K562 (cell line): ENCODE measurements around the gene SVBP. TPM values are rescaled to one million over a fixed set of nuclear protein-coding genes. Genes with fewer than 3 reads are reported as not detected.

ENCODE experiments used
- ATAC-seq: fragments of 200-7000 bp; cut with Tn5 transposase; 3 replicates; pipeline ENCODE4 v1.9.1; 2020; ENCODE audit warnings: moderate library complexity
- BruUV-seq: library from RNA; stranded (reverse); fragments of 400-500 nt; replicated peaks from 2 replicates; lab custom pipeline; 2021; lab: Mats Ljungman, UMichigan
- CTCF ChIA-PET: fragments of 300-600 bp; formaldehyde crosslinking; extraction: SDS; loops from one replicate; lab custom pipeline; 2021; ENCODE audit warnings: low intra/inter-chr PET ratio; lab: Yijun Ruan, JAX
- POLR2A ChIA-PET: fragments of 300-600, 350-650 bp; sonication (Branson Sonifier 250); formaldehyde crosslinking; extraction: SDS; loops from one replicate; lab custom pipeline; 2021; ENCODE audit warnings: antibody characterized with exemption, inconsistent platforms; lab: Yijun Ruan, JAX
- DNase-seq, 4 experiments: peaks; one replicate each; pipeline versions ENCODE4 v3.0.0 to v3.0.0-alpha.2; 2011 to 2018; ENCODE audit warnings: low spot score in 3 of 4, mixed read lengths in 3 of 4; ENCODE audit errors: extremely low read depth in 1 of 4
- FAIRE-seq: peaks from 2 replicates; lab custom pipeline; 2011; peaks lifted over from hg19 to GRCh38; lab: Jason Lieb, UNC
- H2AFZ ChIP-seq: 2 replicates; pipeline ENCODE4 v1.6.0; 2011; ENCODE audit warnings: low read depth, low read length, control low read depth, inconsistent platforms
- H3K27ac ChIP-seq: fragments of 200-600 bp; 3 replicates; pipeline ENCODE4 v1.8.0; 2011; ENCODE audit warnings: low read depth, mild to moderate bottlenecking, control low read depth, inconsistent platforms, low read length, moderate library complexity, mixed read lengths; ENCODE audit errors: extremely low read depth
- H3K27me3 ChIP-seq, 2 experiments: fragments of 300-600 bp in 1 of 2; 2 replicates in 1 of 2; 3 replicates in 1 of 2; pipeline versions ENCODE4 v1.6.0 to v1.8.0; 2011; ENCODE audit warnings: inconsistent platforms in 2 of 2, low read length in 2 of 2, mild to moderate bottlenecking in 1 of 2, mixed read lengths in 1 of 2, moderate library complexity in 1 of 2; ENCODE audit not compliant: control insufficient read depth in 2 of 2, insufficient read depth in 2 of 2
- H3K36me3 ChIP-seq: fragments of 300-600 bp; 3 replicates; pipeline ENCODE4 v1.8.0; 2011; ENCODE audit warnings: mild to moderate bottlenecking, low read length, inconsistent platforms; ENCODE audit not compliant: control insufficient read depth, insufficient read depth
- H3K4me1 ChIP-seq, 2 experiments: fragments of 200-600 bp in 1 of 2; replicated peaks in 1 of 2; 2 replicates in 1 of 2; 3 replicates in 1 of 2; pipeline versions ENCODE4 v1.5.1 to v1.8.0; 2011; ENCODE audit warnings: inconsistent platforms in 2 of 2, low read length in 2 of 2, mild to moderate bottlenecking in 1 of 2, mixed read lengths in 1 of 2, moderate library complexity in 1 of 2; ENCODE audit not compliant: control insufficient read depth in 2 of 2, insufficient read depth in 2 of 2
- H3K4me2 ChIP-seq: 2 replicates; pipeline ENCODE4 v1.6.1; 2011; ENCODE audit warnings: low read length, control low read depth, inconsistent platforms, mixed read lengths; ENCODE audit not compliant: insufficient read depth
- H3K4me3 ChIP-seq: fragments of 200-600 bp; sonication (generic), shearing (Covaris generic); 2 replicates; pipeline ENCODE4 v1.5.1; 2016; ENCODE audit warnings: control low read depth, inconsistent platforms
- H3K79me2 ChIP-seq: fragments of 200-600 bp; 3 replicates; pipeline ENCODE4 v1.8.0; 2011; ENCODE audit warnings: low read length, inconsistent platforms; ENCODE audit not compliant: control insufficient read depth, insufficient read depth
- H3K9ac ChIP-seq, 2 experiments: 2 replicates each; pipeline versions ENCODE4 v1.6.0 to v1.6.1; 2011; ENCODE audit warnings: low read depth in 2 of 2, low read length in 2 of 2, control low read depth in 1 of 2, inconsistent platforms in 1 of 2, mild to moderate bottlenecking in 1 of 2, mixed read lengths in 1 of 2; ENCODE audit not compliant: insufficient read depth in 1 of 2
- H3K9me1 ChIP-seq: one replicate; pipeline ENCODE4 v1.6.0; 2011; ENCODE audit warnings: inconsistent platforms, mild to moderate bottlenecking, low read length, moderate library complexity; ENCODE audit not compliant: control insufficient read depth, insufficient read depth
- H3K9me3 ChIP-seq: replicated peaks from 2 replicates; pipeline ENCODE4 v1.5.1; 2011; ENCODE audit warnings: low read depth, low read length, inconsistent platforms; ENCODE audit not compliant: control insufficient read depth, insufficient read depth
- H4K20me1 ChIP-seq: replicated peaks from 2 replicates; pipeline ENCODE4 v1.6.1; 2011; ENCODE audit warnings: low read length, inconsistent platforms, mixed read lengths; ENCODE audit not compliant: control insufficient read depth, insufficient read depth
- CUX1 ChIP-seq: fragments of 200-800 bp; sonication (Bioruptor generic); IDR thresholded peaks from 2 replicates; pipeline ENCODE4 v1.6.1; 2016; ENCODE audit warnings: missing genetic modification characterization, missing compliant biosample characterization
- GATAD2B ChIP-seq: fragments of 450-650 bp; IDR thresholded peaks from 2 replicates; pipeline ENCODE4 v1.6.1; 2017; ENCODE audit warnings: mild to moderate bottlenecking, borderline replicate concordance
- HDAC1 ChIP-seq, 2 experiments: fragments of 450-650 bp; IDR thresholded peaks; 2 replicates each; pipeline ENCODE4 v1.6.1; 2016 to 2017; ENCODE audit warnings: inconsistent platforms in 1 of 2, mild to moderate bottlenecking in 1 of 2, moderate library complexity in 1 of 2
- KLF6 ChIP-seq: fragments of 250-450 bp; sonication (Bioruptor Pico); IDR thresholded peaks from 2 replicates; pipeline ENCODE4 v1.4.0; 2020; ENCODE audit warnings: mild to moderate bottlenecking, moderate library complexity, borderline replicate concordance
- NCOA6 ChIP-seq: fragments of 450-650 bp; IDR thresholded peaks from 2 replicates; pipeline ENCODE4 v1.6.1; 2017; ENCODE audit warnings: mild to moderate bottlenecking
- PPARD ChIP-seq: fragments of 250-450 bp; sonication (Bioruptor Pico); IDR thresholded peaks from 2 replicates; pipeline ENCODE4 v1.8.0; 2022; ENCODE audit warnings: inconsistent platforms, mild to moderate bottlenecking, moderate library complexity
- in situ Hi-C: fragments of 300-500 bp; cut with MboI; formaldehyde crosslinking; loops from 4 replicates; pipeline ENCODE4 v1.15.0; 2018; ENCODE audit warnings: inconsistent platforms, mixed read lengths
- intact Hi-C: fragments of 100-400 bp; cut with micrococcal nuclease; formaldehyde crosslinking; loops from 2 replicates; pipeline ENCODE4 v1.14.2; 2022
- polyA plus RNA-seq, 8 experiments: library from polyadenylated mRNA; depleted of rRNA in 4 of 8; stranded (reverse) in 5 of 8; unstranded in 3 of 8; fragments of >200 nt; fragmentation: Nextera tagmentation in 2 of 8; fragmentation: Illumina TruSeq in 1 of 8; extraction: Ambion mirVana in 2 of 8; extraction: Trizol in 1 of 8; gene quantifications; 2 replicates each; pipeline versions ENCODE4 v1.2.1 to v1.2.3, GENCODE V29; 2011 to 2014; ENCODE audit warnings: inconsistent platforms in 1 of 8, missing spikeins in 1 of 8
- total RNA-seq, 7 experiments: library from RNA; depleted of rRNA in 6 of 7; stranded (reverse); fragments of >200 nt in 6 of 7; fragmentation: Illumina TruSeq in 2 of 7; extraction: Trizol in 2 of 7; gene quantifications; 2 replicates each; pipeline versions ENCODE4 v1.2.1 to v1.2.3, GENCODE V29; 2011 to 2021; ENCODE audit warnings: low replicate concordance in 1 of 7
- TF ChIP-seq, protein P1 (sequence below): IDR thresholded peaks from 2 replicates; pipeline ENCODE4 v1.6.1; 2011; ENCODE audit warnings: borderline replicate concordance, low read depth, mild to moderate bottlenecking, moderate library complexity, low read length; ENCODE audit not compliant: insufficient read depth, poor library complexity, severe bottlenecking
- TF ChIP-seq, protein P2 (sequence below), 2 experiments: IDR thresholded peaks; 2 replicates each; pipeline ENCODE4 v1.6.1; 2011; ENCODE audit warnings: borderline replicate concordance in 1 of 2, control low read depth in 1 of 2, low read depth in 1 of 2, low read length in 1 of 2, mild to moderate bottlenecking in 1 of 2, mixed read lengths in 1 of 2, moderate library complexity in 1 of 2; ENCODE audit not compliant: insufficient read depth in 1 of 2, insufficient read length in 1 of 2, poor library complexity in 1 of 2, severe bottlenecking in 1 of 2; ENCODE audit errors: extremely low read depth in 1 of 2
- TF ChIP-seq, protein P3 (sequence below): fragments of 450-650 bp; IDR thresholded peaks from 2 replicates; pipeline ENCODE4 v1.6.1; 2018; ENCODE audit not compliant: partially characterized antibody

The SVBP gene
- total and polyA plus RNA-seq, 9 of the 15 experiments (the other 6 are each of a cell fraction or from before 2014, with no cell fraction given) = 31.7 to 49.7 (median 40.0) TPM

- ATAC-seq (no peak), FAIRE-seq (no peak), DNase-seq (no peak)
- Histone ChIP-seq H2AFZ (no peak overlapping the region), H3K9me1 (no peaks in the 10 kb centered on the region), H3K4me3 (no peak overlapping the region), H3K79me2 (no peaks in the 10 kb centered on the region), H3K4me1 (no peaks in the 10 kb centered on the region), H3K27ac (no peak overlapping the region), H4K20me1 (no peaks in the 10 kb centered on the region), H3K36me3 (peaks cover 14% of the 10 kb centered on the region; the same call in 2 of the 3 replicates), H3K9ac (no peak overlapping the region), H3K9me3 (no peaks in the 10 kb centered on the region), H3K27me3 (no peaks in the 10 kb centered on the region), H3K4me2 (no peak overlapping the region)
- ChIA-PET POLR2A (interaction anchor here (1.0 to 3.3 kb wide), 4 partner anchors 10 to 37 kb away, joined by 3 to 22 read pairs (median 4); partner anchors contain the start of genes ERMAP and SVBP), CTCF (no interaction called here)
- no TSS peak for BruUV-seq
- intact Hi-C loops (no loop called here), in situ Hi-C loops (no loop called here)
- TF ChIP-seq HDAC1 (IDR thresholded peaks at IDR 0.05) = no peak
- TF ChIP-seq, protein P1, sequence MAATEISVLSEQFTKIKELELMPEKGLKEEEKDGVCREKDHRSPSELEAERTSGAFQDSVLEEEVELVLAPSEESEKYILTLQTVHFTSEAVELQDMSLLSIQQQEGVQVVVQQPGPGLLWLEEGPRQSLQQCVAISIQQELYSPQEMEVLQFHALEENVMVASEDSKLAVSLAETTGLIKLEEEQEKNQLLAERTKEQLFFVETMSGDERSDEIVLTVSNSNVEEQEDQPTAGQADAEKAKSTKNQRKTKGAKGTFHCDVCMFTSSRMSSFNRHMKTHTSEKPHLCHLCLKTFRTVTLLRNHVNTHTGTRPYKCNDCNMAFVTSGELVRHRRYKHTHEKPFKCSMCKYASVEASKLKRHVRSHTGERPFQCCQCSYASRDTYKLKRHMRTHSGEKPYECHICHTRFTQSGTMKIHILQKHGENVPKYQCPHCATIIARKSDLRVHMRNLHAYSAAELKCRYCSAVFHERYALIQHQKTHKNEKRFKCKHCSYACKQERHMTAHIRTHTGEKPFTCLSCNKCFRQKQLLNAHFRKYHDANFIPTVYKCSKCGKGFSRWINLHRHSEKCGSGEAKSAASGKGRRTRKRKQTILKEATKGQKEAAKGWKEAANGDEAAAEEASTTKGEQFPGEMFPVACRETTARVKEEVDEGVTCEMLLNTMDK = no peak
- TF ChIP-seq, protein P2, sequence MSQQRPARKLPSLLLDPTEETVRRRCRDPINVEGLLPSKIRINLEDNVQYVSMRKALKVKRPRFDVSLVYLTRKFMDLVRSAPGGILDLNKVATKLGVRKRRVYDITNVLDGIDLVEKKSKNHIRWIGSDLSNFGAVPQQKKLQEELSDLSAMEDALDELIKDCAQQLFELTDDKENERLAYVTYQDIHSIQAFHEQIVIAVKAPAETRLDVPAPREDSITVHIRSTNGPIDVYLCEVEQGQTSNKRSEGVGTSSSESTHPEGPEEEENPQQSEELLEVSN (IDR thresholded peaks at IDR 0.05; ENCODE audit: borderline replicate concordance in 1 of 2, extremely low read depth in 1 of 2, insufficient read depth in 1 of 2, insufficient read length in 1 of 2, low read depth in 1 of 2, low read length in 1 of 2, poor library complexity in 1 of 2, severe bottlenecking in 1 of 2) = no peak
- no peak for TF ChIP-seq KLF6
- TF ChIP-seq GATAD2B = no peak
- TF ChIP-seq, protein P3, sequence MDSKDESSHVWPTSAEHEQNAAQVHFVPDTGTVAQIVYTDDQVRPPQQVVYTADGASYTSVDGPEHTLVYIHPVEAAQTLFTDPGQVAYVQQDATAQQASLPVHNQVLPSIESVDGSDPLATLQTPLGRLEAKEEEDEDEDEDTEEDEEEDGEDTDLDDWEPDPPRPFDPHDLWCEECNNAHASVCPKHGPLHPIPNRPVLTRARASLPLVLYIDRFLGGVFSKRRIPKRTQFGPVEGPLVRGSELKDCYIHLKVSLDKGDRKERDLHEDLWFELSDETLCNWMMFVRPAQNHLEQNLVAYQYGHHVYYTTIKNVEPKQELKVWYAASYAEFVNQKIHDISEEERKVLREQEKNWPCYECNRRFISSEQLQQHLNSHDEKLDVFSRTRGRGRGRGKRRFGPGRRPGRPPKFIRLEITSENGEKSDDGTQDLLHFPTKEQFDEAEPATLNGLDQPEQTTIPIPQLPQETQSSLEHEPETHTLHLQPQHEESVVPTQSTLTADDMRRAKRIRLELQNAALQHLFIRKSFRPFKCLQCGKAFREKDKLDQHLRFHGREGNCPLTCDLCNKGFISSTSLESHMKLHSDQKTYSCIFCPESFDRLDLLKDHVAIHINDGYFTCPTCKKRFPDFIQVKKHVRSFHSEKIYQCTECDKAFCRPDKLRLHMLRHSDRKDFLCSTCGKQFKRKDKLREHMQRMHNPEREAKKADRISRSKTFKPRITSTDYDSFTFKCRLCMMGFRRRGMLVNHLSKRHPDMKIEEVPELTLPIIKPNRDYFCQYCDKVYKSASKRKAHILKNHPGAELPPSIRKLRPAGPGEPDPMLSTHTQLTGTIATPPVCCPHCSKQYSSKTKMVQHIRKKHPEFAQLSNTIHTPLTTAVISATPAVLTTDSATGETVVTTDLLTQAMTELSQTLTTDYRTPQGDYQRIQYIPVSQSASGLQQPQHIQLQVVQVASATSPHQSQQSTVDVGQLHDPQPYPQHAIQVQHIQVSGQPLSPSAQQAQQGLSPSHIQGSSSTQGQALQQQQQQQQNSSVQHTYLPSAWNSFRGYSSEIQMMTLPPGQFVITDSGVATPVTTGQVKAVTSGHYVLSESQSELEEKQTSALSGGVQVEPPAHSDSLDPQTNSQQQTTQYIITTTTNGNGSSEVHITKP = no peak
- no peak for TF ChIP-seq CUX1 (CRISPR knock-in tag)
- TF ChIP-seq PPARD (CRISPR knock-in tag) = no peak
- no peak for TF ChIP-seq NCOA6
These were observed 11.0 kb downstream of the SVBP start for GRCh38 chr1:42806171-42806570.
